Effector CD8-positive, alpha-beta T cell (primary cell): ENCODE results near the gene IL17REL.

Experiments used
- DNase-seq: peaks from one replicate; lab custom pipeline; 2025; lab: John Stamatoyannopoulos, UW
- total RNA-seq, 4 experiments: gene quantifications; one replicate each; lab custom pipeline; 2026; lab: John Stamatoyannopoulos, UW

IL17REL gene
- 0 to 0.37 (median 0.14) reads per million in 4 experiments for total RNA-seq

DNA sequence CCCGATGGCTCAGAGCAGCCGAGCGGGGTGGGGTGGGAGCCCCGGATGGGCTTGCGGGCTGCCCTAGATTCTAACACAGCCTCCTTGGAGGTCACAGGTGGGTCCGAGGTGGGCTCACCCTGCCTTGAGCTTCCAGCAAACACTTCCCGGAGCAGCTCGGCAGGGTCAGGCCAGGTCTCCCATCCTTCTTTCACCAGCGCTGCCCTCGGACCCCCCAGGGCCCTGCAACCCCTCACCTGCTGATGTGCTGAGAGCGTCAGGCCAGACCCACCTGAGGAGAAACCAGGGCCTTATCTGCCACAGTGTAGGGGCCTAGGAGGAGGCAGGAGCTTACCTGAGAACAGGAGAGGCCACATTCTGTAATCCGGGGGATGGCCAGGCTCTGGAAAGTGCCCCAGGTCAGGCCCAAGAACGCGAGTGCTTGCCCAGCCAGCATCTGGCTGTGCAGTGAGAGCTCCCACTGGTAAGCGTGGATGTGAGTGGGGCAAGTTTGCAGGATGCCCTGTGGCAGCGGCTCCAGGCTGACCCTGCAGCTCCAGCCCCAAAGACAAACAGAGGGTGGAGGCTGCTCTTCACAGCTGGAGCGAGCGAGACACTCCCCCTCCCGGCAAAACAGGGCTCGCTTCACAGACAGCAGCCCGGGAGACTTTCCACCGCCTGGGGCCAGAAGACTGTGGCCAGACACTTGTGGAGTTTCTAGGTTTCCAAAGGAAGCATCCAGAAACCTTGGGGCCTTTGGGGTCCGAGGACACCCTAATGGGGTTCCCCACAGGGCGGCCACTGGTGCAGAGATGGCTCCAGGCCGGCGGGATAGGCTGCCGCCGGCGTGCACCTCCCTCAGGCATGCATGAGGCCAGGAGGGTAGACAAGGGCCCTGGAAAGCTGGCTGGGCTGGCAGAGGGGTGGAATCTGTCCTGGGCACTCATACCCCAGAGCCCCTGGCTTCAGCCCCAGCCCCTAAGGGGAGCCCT is at the start of gene IL17REL:
IL17REL (minus strand) TSS at position 555 of the 971 bp plus-strand sequence; CDS start at position 436, 119 bp downstream.
- DNase-seq, result no peak

DNA sequence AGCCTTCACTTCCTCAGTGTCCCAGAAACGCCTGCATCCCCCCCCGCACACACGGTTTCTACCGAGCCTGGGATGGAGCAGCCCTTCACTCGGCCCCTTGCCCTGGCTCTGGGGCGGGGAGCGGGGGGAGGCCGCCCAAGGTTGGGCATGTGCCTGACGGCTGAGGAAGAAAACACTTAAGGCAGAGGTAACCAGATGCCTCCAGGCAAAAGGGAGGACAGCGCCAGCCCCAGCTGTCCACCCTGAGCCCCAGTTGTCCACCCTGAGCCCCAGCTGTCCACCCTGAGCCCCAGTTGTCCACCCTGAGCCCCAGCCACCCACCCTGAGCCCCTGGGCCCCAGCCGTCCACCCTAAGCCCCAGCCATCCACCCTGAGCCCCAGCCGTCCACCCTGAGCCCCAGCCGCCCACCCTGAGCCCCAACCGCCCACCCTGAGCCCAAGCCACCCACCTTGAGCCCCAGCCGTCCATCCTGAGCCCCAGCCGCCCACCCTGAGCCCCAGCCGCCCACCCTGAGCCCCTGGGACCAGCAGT is 49.3 kb upstream of the IL17REL start:
- no peak for DNase-seq

DNA sequence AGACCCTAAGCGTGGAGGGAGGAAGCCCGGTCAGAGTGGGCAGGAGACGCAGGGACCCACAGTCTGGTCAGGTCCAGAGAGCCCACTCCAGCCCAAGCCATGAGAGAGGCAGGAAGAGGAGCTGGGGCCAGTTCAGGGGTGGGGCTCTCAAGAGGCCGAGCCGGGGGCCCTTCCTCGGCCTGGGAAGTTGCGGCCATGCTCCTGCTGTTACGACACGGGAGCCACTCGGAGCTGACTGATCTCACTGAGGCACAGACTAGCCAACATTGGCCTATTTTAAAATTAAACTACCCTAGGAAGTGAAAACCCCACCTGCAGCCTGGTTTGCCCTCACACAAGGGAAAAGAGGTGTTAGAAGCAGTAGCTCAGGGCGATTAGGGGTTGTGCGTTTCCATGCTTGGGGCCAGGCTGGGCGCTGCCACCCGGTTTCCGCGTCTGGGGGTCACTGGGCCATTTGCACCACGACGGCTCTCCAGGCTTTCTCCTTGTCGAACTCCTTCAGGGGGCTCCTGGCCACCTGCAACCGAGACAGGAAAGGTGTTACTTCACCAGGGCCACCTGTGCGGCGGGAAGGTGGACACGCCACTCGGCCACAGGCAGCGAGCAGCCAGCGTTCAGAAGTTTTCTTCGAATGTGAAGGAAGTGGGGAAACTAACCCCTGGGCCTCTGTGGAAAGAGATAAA is 48.7 kb upstream of the IL17REL start:
- no peak for DNase-seq

DNA sequence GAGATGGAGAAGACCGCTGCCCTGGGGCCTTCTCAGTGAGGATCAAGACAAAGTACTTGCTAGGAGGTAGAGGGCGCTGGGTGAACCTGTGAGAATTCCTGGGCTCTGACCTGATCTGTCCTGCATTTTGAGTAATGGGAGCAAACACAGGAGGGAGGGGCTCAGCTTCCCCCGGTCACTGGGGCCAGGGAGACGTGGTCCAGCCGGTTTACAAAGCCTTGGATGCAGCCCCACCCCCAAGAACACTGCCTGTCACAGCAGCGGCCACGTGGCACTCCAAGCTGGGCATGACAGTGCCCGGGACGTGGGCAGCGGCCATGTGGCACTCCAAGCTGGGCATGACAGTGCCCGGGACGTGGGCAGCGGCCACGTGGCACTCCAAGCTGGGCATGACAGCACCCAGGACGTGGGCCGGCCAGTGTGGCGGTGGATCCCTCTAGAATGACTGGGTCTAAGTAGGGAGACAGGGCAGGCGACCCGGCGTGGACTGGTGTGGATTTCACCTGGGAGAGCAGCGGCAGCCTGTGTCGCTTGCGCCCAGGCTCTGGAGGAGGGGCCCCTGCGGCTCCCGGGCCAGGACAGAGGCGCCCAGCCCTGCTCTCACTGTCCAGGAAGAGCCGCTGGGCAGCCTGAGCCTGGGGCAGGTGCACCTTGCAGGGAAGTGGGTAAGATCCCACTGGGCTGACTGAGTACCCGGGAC is 48.0 kb upstream of the IL17REL start:
- no peak for DNase-seq

DNA sequence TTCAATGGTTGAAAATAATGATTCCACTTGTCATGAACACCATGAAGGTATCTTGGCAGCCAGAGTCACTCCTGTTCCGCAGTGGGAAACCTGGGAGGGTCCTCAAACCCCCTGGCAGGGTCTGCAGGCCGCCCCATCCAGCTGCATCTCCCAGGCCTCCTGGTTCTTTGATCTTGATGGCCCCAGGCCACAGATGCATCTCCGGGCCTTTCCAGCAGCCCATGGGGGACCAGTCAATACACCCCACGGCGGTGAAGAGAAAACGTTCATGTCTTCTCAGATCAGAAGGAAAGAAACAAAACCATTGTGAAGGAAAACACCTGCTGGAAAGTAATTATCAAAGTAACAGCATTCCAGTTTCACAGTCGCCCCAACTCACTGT is 47.3 kb upstream of the IL17REL start:
- DNase-seq, result no peak

DNA sequence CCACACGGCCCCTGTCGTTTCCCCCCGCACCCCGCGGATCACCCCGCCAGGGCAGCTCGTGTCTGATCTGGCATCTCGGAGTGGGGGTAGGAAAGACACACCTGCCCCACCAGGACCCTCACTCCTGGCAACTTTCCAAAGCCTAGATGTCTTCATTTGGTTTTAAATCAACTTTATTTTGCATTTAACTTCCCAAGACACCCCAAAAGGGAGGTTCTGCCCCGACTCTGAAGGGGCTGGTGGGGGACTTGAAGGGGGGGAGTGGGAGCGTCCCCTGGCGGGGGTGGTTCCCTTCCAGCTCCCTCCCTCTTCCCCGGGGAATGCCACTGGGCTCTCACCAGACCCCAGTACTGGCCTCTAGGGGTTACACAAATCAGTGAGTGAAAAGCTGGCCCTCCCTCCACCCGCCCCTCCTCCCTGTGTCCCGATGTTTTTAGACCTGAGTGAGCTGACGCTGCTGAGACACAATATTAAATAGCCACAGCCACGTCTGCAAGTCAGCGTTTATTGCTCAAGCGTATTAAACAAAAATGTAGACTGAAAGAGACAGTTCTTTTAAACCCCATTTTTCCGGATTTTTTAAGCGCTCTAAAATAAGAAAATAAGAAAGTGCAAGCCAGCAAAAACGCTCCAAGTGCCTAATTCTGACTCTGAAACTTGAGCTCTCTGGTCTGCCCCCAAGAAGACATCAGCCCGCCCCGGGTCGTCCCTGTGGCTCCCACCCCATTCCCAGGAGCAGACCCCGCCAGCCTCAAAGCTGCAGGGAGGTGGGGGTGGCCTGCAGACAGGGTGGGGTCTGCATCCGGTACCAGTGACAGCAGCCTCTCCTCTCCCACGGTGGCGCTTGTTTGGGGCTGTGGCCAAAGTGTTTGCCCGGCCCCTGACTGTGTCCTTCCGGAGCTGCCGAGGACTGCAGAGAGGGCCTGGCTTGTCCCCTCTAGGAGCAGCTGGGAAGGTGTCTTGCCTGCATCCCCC is 46.6 kb upstream of the IL17REL start:
- no peak for DNase-seq

DNA sequence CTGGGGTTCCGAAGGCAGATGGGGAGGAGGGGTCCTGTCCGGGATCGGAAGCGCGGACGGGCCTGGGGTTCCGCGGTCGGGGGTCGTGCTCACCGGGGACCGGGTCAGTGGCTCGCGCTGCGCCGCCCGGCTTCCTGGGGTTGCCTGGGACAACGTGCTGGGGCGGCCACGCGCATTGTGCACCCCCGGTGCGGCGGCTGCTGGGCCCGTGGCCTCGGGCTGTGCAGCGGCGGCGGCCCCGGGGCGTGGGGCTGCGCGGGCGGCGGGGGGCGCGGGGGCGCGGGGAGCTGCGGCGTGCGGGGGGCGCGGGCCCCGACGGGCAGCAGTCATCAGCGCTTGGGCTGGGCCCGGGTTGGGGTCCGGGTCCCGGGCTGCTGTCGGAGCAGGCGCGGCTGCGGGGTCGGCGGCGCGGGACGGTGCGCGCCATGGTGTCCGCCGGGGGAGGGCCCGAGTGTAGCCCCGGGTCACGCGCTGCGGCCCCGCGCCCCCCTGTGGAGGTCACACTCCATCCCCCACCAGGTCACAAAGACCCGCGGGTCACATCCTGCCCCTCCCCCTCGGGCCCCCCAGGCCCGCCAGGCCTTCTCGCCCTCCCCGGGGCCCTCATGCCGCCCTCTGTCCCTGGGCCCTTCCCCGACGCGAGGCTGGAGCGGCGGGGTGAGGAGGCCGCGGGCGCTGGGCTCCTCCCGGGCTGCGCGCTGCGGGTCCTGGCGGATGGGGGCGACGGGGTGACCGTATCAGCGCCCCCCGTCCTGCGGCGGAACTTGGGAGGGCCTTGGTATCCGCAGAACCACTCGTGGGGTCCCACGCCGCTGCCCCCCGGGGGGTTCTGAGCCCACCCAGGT is 45.7 kb upstream of the IL17REL start, which contains the start of gene TTLL8:
TTLL8 (minus strand) TSS at position 238 of the 845 bp plus-strand sequence.
- no peak for DNase-seq

DNA sequence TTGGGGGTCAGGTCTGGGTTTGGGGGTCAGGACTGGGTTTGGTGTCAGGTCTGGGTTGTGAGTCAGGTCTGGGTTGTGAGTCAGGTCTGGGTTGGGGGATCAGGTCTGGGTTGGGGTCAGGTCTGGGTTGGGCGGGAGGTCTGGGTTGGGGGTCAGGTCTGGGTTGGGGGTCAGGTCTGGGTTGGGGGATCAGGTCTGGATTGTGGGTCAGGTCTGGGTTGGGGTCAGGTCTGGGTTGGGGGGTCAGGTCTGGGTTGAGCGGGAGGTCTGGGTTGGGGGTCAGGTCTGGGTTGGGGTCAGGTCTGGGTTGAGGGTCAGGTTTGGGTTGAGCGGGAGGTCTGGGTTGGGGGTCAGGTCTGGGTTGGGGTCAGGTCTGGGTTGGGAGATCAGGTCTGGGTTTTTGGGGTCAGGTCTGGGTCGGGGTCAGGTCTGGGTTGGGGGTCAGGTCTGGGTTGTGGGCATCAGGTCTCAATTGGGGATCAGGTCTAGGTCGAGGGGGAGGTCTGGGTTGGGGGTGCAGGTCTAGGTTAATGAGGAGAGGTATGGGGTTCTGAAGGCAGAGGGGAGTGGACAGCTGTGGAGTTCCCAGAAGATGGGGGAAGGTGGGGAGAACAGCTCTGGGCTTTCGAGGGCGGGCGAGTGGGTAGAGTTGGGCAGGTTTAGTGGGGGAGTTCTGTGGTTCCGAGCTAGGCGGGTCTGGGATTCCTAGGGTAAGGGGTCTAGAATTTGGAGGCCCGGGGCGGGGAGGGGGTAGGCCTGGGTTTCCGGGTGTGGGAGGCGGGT is 44.9 kb upstream of the IL17REL start:
- DNase-seq, result no peak

DNA sequence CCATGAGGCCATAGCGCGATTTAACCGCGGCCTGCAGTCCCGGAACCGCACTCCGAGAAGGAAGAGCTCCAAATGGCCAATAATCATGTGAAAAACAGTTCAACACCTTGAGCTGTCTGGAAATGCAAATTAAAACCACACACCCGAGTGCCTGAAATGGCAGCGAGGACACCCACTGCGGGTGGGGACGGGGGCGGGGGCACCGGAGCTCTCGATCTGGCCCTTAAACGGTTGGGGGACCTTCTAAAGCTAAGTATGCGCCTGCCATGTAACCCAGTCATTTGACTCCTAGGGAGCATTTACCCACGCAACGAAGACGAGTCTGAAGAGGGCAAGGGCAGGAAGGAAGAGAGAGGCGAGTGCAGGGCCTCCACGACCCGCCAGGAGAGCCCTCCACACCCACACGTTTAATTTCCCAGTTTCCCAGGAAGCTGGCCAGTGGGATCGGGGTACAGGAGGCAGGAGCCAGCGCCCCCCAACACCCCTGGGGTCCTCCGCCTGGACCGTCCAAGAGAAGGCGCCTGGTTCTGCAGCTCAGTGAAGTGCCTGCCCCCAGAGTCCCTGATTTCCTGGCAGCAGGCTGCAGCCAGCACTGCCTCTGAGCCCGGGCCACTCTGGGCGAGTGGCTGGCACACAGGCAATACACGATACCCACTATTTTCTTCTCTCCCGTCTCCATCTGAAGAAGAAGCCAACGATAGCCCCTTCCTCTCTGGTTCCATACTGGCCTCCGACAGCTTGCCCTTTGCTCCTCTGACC is 43.8 kb upstream of the IL17REL start:
- DNase-seq, result no peak

DNA sequence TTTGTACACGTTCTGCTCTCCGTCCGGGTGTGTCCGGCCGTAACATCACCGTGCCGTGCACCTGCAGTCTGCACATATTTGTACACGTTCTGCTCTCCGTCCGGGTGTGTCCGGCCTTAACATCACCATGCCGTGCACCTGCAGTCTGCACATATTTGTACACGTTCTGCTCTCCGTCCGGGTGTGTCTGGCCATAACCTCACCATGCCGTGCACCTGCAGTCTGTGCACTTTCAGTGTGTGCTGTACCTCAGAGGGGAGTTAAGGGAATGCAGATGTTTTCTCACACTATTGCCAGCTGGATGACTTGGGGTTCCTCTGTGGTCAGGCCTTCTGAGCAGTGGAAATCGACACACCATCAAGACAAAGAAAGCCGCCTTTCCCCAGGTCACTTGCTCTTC is 41.3 kb upstream of the IL17REL start:
- no peak for DNase-seq

DNA sequence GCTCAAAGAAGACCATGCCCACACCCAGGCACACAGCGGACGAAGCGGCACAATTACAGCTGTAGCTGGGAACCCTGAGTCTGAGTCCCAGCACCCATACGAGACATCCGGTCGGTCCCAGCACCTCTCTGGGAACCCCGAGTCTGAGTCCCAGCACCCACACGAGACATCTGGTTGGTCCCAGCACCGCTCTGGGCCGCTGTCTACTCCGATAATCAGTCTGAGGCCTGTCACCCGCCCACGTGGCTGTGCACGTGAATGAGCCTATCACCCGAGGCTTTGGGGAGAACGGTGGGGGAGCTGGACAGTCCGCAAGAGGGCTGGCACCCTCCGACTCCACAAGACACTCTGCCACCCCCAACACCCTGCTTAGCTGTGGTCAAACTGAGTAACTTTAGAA is 39.4 kb upstream of the IL17REL start:
- no peak for DNase-seq

DNA sequence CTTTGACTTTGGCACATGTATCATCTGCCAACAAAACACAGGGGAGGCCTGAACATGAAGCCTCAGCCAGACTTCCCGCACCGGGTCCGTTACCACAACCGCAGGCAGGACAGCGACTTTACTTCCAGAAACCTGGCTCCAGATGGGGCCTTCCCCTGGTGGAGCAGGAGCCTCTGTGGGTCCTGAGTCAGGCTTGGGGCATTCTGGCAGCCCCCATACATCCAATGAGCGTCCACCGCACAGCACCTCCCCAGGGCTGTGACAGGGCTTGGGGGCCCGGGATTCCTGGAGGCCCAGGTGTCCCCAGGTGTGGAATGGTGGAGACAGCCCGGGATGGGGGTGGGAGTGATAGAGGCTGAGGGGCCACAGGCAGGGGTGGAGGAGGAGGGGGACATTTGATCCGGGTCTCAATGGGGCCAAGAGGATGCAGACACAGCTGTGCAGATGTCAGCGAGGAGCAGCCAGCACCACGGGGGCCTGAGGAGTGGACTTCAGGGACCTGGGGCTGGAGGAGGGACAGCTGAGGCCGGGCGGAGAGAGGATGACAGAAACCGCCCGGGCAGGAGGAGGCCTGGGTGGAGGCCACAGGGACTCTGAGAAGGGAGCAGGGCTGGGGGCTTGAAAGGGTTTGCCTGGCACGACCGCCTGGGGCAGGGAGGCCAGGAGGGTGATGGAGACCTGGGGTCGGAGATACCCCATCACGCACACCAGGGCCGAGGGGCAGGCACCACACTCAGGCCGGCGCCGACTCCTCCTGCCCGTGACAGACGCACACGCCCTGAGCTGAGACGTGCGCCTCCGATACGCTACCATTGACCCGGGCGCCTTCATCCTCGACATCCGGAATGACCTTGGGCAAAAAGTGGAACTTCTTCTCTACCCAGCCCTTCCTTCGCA is 37.0 kb upstream of the IL17REL start:
- no peak for DNase-seq

DNA sequence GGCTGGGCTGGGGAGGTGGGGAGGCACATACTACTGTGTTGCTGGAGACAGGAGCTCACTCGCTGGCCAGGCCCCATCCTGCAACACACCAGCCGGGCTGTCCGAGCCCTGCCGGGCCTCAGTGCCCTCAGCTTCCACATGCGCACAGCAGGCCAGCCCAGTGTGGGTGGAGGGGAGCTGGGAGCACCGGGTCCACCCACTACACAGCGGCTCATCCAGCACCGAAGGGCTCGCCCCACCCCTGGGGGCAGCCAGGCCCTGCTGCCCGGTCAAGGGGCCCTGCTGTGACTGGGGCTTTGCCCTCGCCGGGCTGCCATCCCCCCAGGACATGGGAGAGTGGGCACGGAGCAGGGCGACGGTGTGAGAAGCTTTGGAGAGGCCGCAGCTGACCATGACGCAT is 36.3 kb upstream of the IL17REL start:
- no peak for DNase-seq

DNA sequence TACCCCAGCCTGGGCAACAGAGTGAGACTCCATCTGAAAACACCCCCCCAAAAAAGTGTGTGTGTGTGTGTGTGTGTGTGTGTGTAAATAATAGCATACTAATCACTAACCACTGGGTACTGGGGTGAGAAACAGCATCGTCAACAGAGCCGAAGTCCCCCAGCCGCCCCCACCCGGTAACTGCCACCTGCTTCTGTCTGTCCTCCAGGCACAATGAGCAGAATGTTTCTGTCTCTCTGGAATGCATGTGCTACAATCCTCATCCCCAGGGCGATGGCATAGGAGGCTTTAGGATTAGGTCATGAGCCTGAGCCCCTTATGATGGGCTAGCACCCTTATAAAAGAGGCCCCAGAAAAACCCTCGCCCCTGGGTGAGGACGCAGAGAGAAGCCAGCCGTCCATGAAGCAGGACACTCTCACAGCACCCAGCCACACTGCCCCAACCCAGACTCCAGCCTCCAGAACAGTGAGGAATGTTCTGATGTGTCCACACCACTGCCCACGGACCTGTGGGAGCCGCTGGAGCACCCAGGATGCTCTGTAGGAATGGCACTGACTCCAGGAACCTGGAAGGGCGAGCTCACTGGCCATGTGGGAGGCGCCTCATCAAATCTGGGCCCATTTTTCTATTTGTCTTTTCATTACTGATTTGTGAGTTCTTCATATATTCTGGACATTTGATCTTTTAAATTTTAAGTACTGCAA is 35.6 kb upstream of the IL17REL start:
- DNase-seq, result no peak

DNA sequence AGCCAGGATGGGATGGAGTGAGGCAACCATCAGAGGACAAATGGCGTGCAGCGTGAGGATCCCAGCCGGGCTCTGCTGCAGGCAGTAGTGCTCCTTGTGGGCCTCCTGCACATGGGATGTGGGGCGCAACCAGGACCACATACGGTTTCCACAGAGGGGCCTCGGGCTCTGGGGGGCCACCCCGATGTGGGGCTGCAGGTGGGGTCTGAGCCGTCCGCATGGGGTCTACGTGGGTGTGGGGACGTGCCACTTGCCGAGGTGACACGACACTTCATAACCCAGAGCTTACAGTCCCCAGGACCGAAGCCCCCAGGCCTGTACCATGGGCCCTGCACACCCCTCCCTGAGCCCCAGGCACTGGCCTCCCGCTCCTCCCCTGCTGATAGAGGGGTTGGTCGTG is 34.8 kb upstream of the IL17REL start:
- DNase-seq, result no peak

DNA sequence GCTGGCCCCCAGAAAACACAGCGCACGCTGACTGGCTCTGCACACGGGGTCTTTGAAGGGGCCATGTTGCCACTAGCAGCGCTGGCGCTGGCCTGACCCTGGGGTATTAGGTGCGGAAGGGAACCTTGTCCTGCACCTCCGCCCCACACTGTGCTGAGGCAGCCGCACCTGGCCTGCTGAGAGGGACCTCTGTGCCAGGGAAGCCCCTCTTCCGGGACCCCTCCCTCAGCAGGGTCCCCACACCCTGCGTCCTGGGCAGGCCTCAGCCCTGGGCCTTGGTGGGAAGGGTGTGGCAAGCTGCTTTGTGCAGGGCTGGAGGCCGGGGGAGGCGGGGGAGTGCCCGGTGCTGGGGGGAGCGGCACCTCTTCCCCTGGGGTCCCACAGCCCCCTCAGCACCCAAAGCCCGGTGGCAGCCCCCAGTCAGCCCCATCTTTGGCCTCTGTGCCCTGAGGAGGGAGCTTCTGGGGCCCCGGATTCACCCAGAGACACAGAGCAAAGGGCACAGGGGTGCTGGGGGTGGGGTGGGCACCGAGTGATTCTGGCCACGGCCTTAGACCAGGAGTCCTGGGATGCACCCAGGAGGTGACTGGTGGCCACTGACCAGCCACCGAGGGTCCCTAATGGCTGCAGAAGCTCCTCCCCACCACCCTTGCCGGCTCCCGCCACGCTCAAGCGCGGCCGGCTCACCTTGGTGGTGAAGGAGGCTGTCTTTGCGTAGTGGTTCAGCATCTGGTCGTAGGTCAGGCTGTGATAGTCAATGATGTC is 34.1 kb upstream of the IL17REL start:
- DNase-seq, result no peak
